ENCODE data around the gene SLC2A1.
A peak's percentile ranks its signal among the peaks of the same experiment; 100 is the strongest.

Gene SLC2A1

DNA sequence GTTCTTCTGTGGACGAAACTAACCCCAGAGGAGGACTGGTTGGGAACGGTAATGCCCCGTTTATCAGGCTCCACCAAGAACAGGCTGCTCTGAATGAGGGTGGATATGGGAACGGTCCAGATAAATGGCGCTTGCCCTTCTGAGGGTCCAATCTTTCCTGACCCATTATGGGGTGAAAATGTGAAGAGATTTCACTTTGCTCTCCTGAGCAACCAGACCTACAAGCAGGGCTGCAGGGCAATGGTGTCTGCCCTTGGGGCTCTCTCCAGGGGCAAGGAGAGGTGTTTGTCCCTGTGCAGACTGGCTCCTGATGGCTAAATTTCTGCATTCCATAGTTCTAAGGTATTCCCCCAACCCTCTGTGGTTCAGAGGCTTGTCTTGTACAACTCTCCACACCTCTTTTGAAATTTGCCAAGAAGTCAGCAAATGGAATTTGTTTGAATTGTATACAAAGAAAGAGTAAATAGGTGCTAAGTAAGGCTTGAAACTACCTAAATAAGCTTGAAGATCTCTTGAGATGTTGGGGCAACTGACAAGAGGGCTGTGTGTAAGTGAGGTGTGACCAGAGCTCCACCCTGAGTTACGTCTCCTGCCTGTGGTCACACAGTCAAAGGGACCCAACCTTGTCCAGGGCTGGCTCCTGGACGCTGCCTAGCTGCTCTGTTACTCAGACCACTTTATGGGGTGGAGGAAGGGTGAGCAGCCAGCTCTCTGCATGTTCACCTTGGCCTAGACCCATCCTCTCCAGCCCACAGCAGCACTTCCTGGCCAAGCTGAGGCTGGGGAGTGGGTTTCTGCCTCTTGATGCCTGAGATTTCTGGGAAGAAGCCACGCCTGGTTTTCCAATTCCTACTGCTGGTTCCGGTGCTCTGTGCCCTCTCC is 24.8 kb downstream of the SLC2A1 start:
- Mint-ChIP-seq H3K4me1 (ENCODE audit: low read depth) (peaks cover 89% of the 10 kb centered on the region), H3K36me3 (peaks cover 4% of the 10 kb centered on the region), H3K27me3 (no peaks in the 10 kb centered on the region), H3K4me3 (peak overlapping the region; percentile 68), H3K27ac (peak overlapping the region; percentile 97), H3K9me3 (ENCODE audit: low read depth) (no peaks in the 10 kb centered on the region)

- H3K4me1 Mint-ChIP-seq (ENCODE audit: low read depth): peaks cover 84% of the 10 kb centered on the region
Measured at GRCh38 chr1:42933060-42933586, 25.5 kb downstream of the SLC2A1 start.

DNA sequence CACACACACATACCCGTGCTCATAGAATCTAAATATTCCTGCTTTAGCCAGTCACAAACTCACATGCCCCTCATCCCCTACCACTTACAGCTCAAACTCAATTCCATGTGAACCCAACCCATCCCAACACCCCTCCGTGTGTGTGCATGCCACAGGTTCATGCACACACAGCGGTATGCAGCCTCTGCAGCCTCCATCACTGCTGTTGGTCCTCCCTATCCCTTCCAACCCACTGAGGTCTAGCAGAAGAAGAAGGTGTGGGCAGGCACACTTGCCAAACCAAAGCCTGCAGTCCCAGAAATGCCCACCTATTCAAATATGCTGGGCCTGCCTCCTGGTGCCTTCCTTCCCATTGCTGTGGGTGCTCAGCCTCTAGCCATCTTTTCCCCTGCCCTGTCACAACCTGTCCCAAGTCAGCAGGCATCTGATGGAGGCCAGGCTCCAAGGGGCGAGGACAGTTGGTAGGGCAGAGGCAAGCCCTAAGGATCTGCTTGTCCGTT is 26.2 kb downstream of the SLC2A1 start:
- Mint-ChIP-seq H3K9me3 (ENCODE audit: low read depth) (no peaks in the 10 kb centered on the region), H3K27ac (peak overlapping the region; percentile 97), H3K36me3 (peaks cover 7% of the 10 kb centered on the region), H3K27me3 (no peaks in the 10 kb centered on the region), H3K4me1 (ENCODE audit: low read depth) (peaks cover 77% of the 10 kb centered on the region), H3K4me3 (peak overlapping the region; percentile 84)

More at GRCh38 chr1:42933060-42933586, 25.5 kb downstream of the SLC2A1 start:
- Mint-ChIP-seq H3K4me3 (peak overlapping the region; percentile 84), H3K27ac (peak overlapping the region; percentile 97), H3K27me3 (no peaks in the 10 kb centered on the region), H3K36me3 (peaks cover 7% of the 10 kb centered on the region), H3K9me3 (ENCODE audit: low read depth) (no peaks in the 10 kb centered on the region)

- H3K36me3 Mint-ChIP-seq: peaks cover 7% of the 10 kb centered on the region
- peaks cover 72% of the 10 kb centered on the region for H3K4me1 Mint-ChIP-seq (ENCODE audit: low read depth)
- H3K27me3 Mint-ChIP-seq: no peaks in the 10 kb centered on the region
- H3K9me3 Mint-ChIP-seq (ENCODE audit: low read depth): no peaks in the 10 kb centered on the region
- H3K27ac Mint-ChIP-seq: peak overlapping the region; percentile 97
- peak overlapping the region; percentile 84 for H3K4me3 Mint-ChIP-seq
Measured at GRCh38 chr1:42931911-42932422, 26.7 kb downstream of the SLC2A1 start.

- Mint-ChIP-seq H3K9me3 (ENCODE audit: low read depth) (no peaks in the 10 kb centered on the region), H3K27ac (peak overlapping the region; percentile 97), H3K27me3 (no peaks in the 10 kb centered on the region), H3K36me3 (peaks cover 7% of the 10 kb centered on the region), H3K4me3 (peak overlapping the region; percentile 84), H3K4me1 (ENCODE audit: low read depth) (peaks cover 65% of the 10 kb centered on the region)
Measured at GRCh38 chr1:42931108-42931539, 27.5 kb downstream of the SLC2A1 start.

GRCh38 chr1:42930178-42931107 is 28.2 kb downstream of the SLC2A1 start:
- peaks cover 7% of the 10 kb centered on the region for H3K36me3 Mint-ChIP-seq
- peak overlapping the region; percentile 84 for H3K4me3 Mint-ChIP-seq
- no peaks in the 10 kb centered on the region for H3K27me3 Mint-ChIP-seq
- no peaks in the 10 kb centered on the region for H3K9me3 Mint-ChIP-seq (ENCODE audit: low read depth)
- H3K4me1 Mint-ChIP-seq (ENCODE audit: low read depth): peaks cover 64% of the 10 kb centered on the region
- H3K27ac Mint-ChIP-seq: peak overlapping the region; percentile 97

GRCh38 chr1:42929434-42930177 is 29.1 kb downstream of the SLC2A1 start:
- Mint-ChIP-seq H3K36me3 (peaks cover 7% of the 10 kb centered on the region), H3K27me3 (no peaks in the 10 kb centered on the region), H3K4me3 (peak overlapping the region; percentile 27), H3K27ac (peak overlapping the region; percentile 73), H3K9me3 (ENCODE audit: low read depth) (no peaks in the 10 kb centered on the region), H3K4me1 (ENCODE audit: low read depth) (peaks cover 62% of the 10 kb centered on the region)

DNA sequence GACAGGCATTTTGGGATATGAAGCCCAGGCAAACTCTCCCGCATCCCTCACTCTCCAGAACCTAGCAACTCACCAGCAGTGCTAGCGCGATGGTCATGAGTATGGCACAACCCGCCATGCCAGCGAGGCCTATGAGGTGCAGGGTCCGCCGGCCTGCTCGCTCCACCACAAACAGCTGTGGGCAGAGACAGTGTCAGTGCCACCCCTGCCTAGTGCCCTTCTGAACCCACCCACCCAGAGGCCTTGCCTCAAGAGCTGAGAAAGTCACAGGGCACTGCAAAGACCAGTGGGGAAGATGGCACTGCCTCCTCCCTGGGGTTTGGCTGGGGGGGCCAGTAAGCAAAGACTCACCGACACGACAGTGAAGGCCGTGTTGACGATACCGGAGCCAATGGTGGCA is 29.8 kb downstream of the SLC2A1 start:
- no peak overlapping the region for H3K27ac Mint-ChIP-seq
- no peaks in the 10 kb centered on the region for H3K27me3 Mint-ChIP-seq
- peaks cover 7% of the 10 kb centered on the region for H3K36me3 Mint-ChIP-seq
- no peaks in the 10 kb centered on the region for H3K9me3 Mint-ChIP-seq (ENCODE audit: low read depth)
- peak overlapping the region; percentile 27 for H3K4me3 Mint-ChIP-seq
- peaks cover 58% of the 10 kb centered on the region for H3K4me1 Mint-ChIP-seq (ENCODE audit: low read depth)

DNA sequence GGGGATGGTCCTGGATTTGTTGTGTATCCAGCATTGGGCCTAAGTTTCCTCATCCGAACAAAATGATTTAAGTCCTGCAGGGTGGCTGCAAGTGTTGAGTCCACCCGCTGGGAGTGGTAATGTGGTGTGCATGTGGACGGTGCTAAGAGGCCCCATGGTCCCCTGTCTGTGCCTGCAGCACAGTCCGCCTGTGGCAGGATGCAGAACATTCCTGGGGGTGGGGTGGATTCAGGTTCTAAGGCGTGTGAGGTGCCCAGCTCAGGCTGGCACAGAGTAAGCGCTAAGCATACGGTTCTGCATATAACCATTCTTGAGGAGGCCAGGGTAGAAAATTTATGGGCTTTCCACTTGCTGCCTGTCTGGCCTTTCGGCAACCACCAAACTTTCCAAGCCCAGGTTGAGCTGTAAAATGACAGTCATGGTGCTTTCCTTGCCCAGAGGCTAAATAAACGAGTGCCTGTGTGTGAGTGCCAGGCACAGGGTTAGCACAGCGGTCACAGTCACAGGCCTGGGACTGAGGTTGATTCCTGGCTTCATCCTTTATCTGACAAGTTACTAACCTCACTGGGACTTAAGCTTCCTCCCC is 30.7 kb downstream of the SLC2A1 start:
- Mint-ChIP-seq H3K9me3 (ENCODE audit: low read depth) (no peaks in the 10 kb centered on the region), H3K4me1 (ENCODE audit: low read depth) (peaks cover 57% of the 10 kb centered on the region), H3K27me3 (no peaks in the 10 kb centered on the region), H3K36me3 (peaks cover 7% of the 10 kb centered on the region), H3K27ac (no peak overlapping the region), H3K4me3 (no peak overlapping the region)

DNA sequence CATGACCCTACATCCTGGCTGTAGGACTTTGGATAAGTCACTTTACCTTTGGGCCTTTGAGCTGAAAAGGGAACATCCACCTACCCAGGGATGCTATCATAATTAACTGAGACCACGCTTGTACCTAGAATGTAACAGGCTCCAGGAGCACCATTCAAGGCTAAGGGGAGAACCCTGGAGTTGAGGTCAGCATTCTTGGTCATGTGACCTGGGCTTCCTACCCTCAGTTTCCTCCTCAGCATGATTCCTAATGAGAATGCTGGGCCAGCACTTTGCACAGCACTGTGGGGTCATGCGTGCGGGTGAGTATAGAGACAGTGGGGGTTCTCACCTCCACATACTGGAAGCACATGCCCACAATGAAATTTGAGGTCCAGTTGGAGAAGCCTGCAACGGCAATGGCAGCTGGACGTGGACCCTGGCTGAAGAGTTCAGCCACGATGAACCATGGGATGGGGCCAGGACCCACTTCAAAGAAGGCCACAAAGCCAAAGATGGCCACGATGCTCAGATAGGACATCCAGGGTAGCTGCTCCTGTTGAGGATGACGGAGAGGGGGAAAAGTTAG is 31.3 kb downstream of the SLC2A1 start:
- Mint-ChIP-seq H3K36me3 (peaks cover 7% of the 10 kb centered on the region), H3K27ac (no peak overlapping the region), H3K27me3 (no peaks in the 10 kb centered on the region), H3K4me1 (ENCODE audit: low read depth) (peaks cover 55% of the 10 kb centered on the region), H3K4me3 (no peak overlapping the region), H3K9me3 (ENCODE audit: low read depth) (no peaks in the 10 kb centered on the region)

- Mint-ChIP-seq H3K36me3 (peaks cover 7% of the 10 kb centered on the region), H3K27me3 (no peaks in the 10 kb centered on the region), H3K4me1 (ENCODE audit: low read depth) (peaks cover 50% of the 10 kb centered on the region), H3K9me3 (ENCODE audit: low read depth) (no peaks in the 10 kb centered on the region), H3K27ac (no peak overlapping the region), H3K4me3 (no peak overlapping the region)
Measured at GRCh38 chr1:42926879-42927242, 31.8 kb downstream of the SLC2A1 start.

DNA sequence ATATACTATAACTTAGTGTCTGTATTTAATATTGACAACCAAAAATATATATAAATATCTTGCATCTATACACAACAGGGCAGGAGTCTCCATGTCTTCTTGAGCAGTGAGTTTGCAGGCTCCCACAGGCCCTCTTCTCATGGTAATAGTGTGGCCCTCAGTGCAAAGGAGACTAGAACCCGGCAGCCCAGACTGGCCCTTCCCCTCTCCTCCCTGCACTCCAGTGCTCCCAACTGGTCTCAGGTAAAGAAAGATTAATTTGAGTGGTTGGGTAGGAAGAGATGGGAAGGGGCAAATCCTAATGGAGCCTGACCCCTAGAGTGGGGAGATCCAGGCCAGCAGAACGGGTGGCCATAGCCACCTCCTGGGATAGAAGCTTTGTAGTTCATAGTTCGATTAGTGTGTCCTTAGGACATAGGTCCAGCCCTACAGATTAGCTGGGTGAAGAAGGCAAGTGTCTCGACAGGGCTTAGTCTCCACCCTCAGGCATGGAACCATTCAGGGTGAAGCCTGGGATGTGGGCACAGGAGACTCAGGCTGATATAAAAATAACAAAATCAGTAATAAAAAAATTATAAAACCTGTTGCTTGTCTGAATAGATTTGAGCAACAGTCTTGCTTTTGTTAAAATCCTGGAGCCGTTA is 32.3 kb downstream of the SLC2A1 start:
- H3K4me1 Mint-ChIP-seq (ENCODE audit: low read depth): peaks cover 45% of the 10 kb centered on the region

More for the DNA sequence above, 32.3 kb downstream of the SLC2A1 start:
- Mint-ChIP-seq H3K9me3 (ENCODE audit: low read depth) (no peaks in the 10 kb centered on the region), H3K36me3 (peaks cover 7% of the 10 kb centered on the region), H3K27me3 (no peaks in the 10 kb centered on the region), H3K4me3 (no peak overlapping the region), H3K27ac (no peak overlapping the region)

All from activated naive CD8-positive, alpha-beta T cell (primary cell).